Motor neuron (in vitro differentiated cells): ENCODE measurements around the gene LARP7. TPM values are rescaled to one million over a fixed set of nuclear protein-coding genes. Genes with fewer than 3 reads are reported as not detected.
"Not testable (repeated sequence)": the region's sequence is repeated elsewhere in the genome, so short reads cannot be mapped to it uniquely, and the experiment has no call there.

Experiments
- ATAC-seq, 8 experiments: fragments of 200-7000 bp; cut with Tn5 transposase; replicated peaks in 6 of 8; 2 replicates each; pipeline ENCODE4 v1.8.0; 2021; ENCODE audit warnings: mild to moderate bottlenecking in 8 of 8, moderate library complexity in 8 of 8
- H3K27ac ChIP-seq, 2 donors: fragments of 250-450 bp; sonication (Bioruptor Pico); 2 replicates each; pipeline ENCODE4 v1.9.0; 2021; ENCODE audit warnings: antibody characterized with exemption in 2 of 2, mild to moderate bottlenecking in 2 of 2, moderate library complexity in 1 of 2
- H3K4me1 ChIP-seq, 2 donors: fragments of 250-450 bp; sonication (Bioruptor Pico); replicated peaks in 1 of 2; 2 replicates each; pipeline ENCODE4 v1.6.1; 2021; ENCODE audit warnings: antibody characterized with exemption in 2 of 2, mild to moderate bottlenecking in 2 of 2, moderate library complexity in 1 of 2
- H3K4me3 ChIP-seq, 5 donors: fragments of 250-450 bp; sonication (Bioruptor Pico); 2 replicates each; pipeline ENCODE4 v1.9.0; 2021; ENCODE audit warnings: antibody characterized with exemption in 5 of 5, mild to moderate bottlenecking in 5 of 5, moderate library complexity in 4 of 5
- WGBS, 10 experiments: fragments of 450-650 bp; shearing (Covaris generic); methylation state at CpG; one replicate each; pipeline ENCODE4 v1.0.0; 2022; 5-methylcytosine and 5-hydroxymethylcytosine counted together
- in situ Hi-C, 9 experiments: fragments of 400-800 bp; cut with MboI; loops; one replicate each; pipeline ENCODE4 v1.15.0; 2021; ENCODE audit warnings: low sequenced_read_pairs in 9 of 9, low pct_unique_long_range_greater_than_20kb in 2 of 9; ENCODE audit not compliant: unreplicated experiment in 9 of 9
- total RNA-seq, 8 experiments: library from RNA; unstranded; fragments of 300-600 nt; gene quantifications; 2 replicates each; pipeline versions ENCODE4 v1.2.3 to v1.2.4, GENCODE V29; 2022

Gene LARP7
- total RNA-seq, 8 experiments from 2014 or later = 35.9 to 70.3 (median 50.7) TPM

GRCh38 chr4:112642526-112642925 is 5.6 kb downstream of the LARP7 start:
- in situ Hi-C loops = loop anchor here in 8 of 9 experiments (25.0 kb wide), 3 partner anchors 120 to 445 kb away; no protein-coding TSS in a partner anchor
- ATAC-seq = no peak
- Histone ChIP-seq H3K4me1 (peaks cover 7 to 8% of the 10 kb centered on the region in 2 donors), H3K27ac (no peak overlapping the region), H3K4me3 (no peak overlapping the region)
- 83 to 100% (median 100%) methylated on average over 1 to 2 of the region's 2 CpGs; no CpG with 5 or more reads in 6 of the 10 experiments for WGBS, 10 experiments

- ATAC-seq, H3K4me3 ChIP-seq, H3K27ac ChIP-seq: not testable (repeated sequence)
- H3K4me1 ChIP-seq = peaks cover 5 to 13% of the 10 kb centered on the region in 2 donors
- 58 to 96% (median 87%) methylated on average over 2 to 9 of the region's 10 CpGs for WGBS, 10 experiments
- in situ Hi-C loops = loop anchor here in 8 of 9 experiments (25.0 kb wide), 3 partner anchors 117 to 442 kb away; no protein-coding TSS in a partner anchor
Measured at GRCh38 chr4:112644595-112645535, 7.9 kb downstream of the LARP7 start.

- in situ Hi-C loops = loop anchor here in 8 of 9 experiments (25.0 kb wide), 3 partner anchors 117 to 442 kb away; no protein-coding TSS in a partner anchor
- Histone ChIP-seq H3K4me3 (no peak overlapping the region), H3K4me1 (peaks cover 5 to 15% of the 10 kb centered on the region in 2 donors), H3K27ac (no peak overlapping the region)
- 50 to 93% (median 70%) methylated on average over 2 to 6 of the region's 8 CpGs; no CpG with 5 or more reads in 1 of the 10 experiments for WGBS, 10 experiments
- no peak for ATAC-seq
Measured at GRCh38 chr4:112645541-112646329, 8.8 kb downstream of the LARP7 start.

GRCh38 chr4:112646632-112647537 is 9.9 kb downstream of the LARP7 start:
- H3K27ac ChIP-seq = no peak overlapping the region
- peaks cover 5 to 15% of the 10 kb centered on the region in 2 donors for H3K4me1 ChIP-seq
- no peak for ATAC-seq
- WGBS, 10 experiments = 30 to 84% (median 56%) methylated on average over 2 to 6 of the region's 6 CpGs
- H3K4me3 ChIP-seq = no peak overlapping the region
- in situ Hi-C loops = loop anchor here in 8 of 9 experiments (25.0 kb wide), 3 partner anchors 115 to 440 kb away; no protein-coding TSS in a partner anchor

GRCh38 chr4:112647785-112648184 is 10.8 kb downstream of the LARP7 start:
- 4 to 57% (median 31%) methylated on average over 1 to 3 of the region's 3 CpGs; no CpG with 5 or more reads in 2 of the 10 experiments for WGBS, 10 experiments
- in situ Hi-C loops = loop anchor here in 8 of 9 experiments (25.0 kb wide), 3 partner anchors 115 to 440 kb away; no protein-coding TSS in a partner anchor
- no peak overlapping the region for H3K27ac ChIP-seq
- peak in 3 of 8 experiments; percentile 22 to 76 (median 60) for ATAC-seq
- H3K4me3 ChIP-seq = no peak overlapping the region
- peaks cover 5 to 22% of the 10 kb centered on the region in 2 donors for H3K4me1 ChIP-seq

- WGBS, 10 experiments = 0 to 33% (median 7%) methylated on average over 1 to 3 of the region's 3 CpGs
- Histone ChIP-seq H3K27ac (peak overlapping the region in 1 of 2 donors; percentile 21), H3K4me1 (peaks cover 5 to 22% of the 10 kb centered on the region in 2 donors), H3K4me3 (no peak overlapping the region)
- in situ Hi-C loops = loop anchor here in 8 of 9 experiments (25.0 kb wide), 3 partner anchors 114 to 439 kb away; no protein-coding TSS in a partner anchor
- ATAC-seq = peak in 6 of 8 experiments; percentile 45 to 73 (median 58)
Measured at GRCh38 chr4:112648263-112649054, 11.5 kb downstream of the LARP7 start.

- whole genome bisulfite sequencing, 10 experiments = 0 to 43% (median 5%) methylated on average over 1 to 2 of the region's 2 CpGs; no CpG with 5 or more reads in 1 of the 10 experiments
- no peak overlapping the region for H3K27ac ChIP-seq
- peaks cover 5 to 22% of the 10 kb centered on the region in 2 donors for H3K4me1 ChIP-seq
- no peak overlapping the region for H3K4me3 ChIP-seq
- in situ Hi-C loops = loop anchor here in 8 of 9 experiments (25.0 kb wide), 3 partner anchors 113 to 438 kb away; no protein-coding TSS in a partner anchor
- no peak for ATAC-seq
Measured at GRCh38 chr4:112649055-112649408, 12.1 kb downstream of the LARP7 start.

GRCh38 chr4:112650332-112650731 is 13.4 kb downstream of the LARP7 start:
- WGBS, 10 experiments = 0 to 64% (median 22%) methylated on average over 1 to 4 of the region's 4 CpGs
- in situ Hi-C loops = no loop called here
- ATAC-seq = peak in 1 of 8 experiments; percentile 8
- Histone ChIP-seq H3K4me1 (peaks cover 5 to 22% of the 10 kb centered on the region in 2 donors), H3K4me3 (no peak overlapping the region), H3K27ac (no peak overlapping the region)

GRCh38 chr4:112651641-112652040 is 14.7 kb downstream of the LARP7 start:
- no peak overlapping the region for H3K27ac ChIP-seq
- in situ Hi-C loops = no loop called here
- no peak overlapping the region for H3K4me3 ChIP-seq
- H3K4me1 ChIP-seq = peaks cover 5 to 22% of the 10 kb centered on the region in 2 donors
- ATAC-seq = no peak

GRCh38 chr4:112652216-112652615 is 15.3 kb downstream of the LARP7 start:
- WGBS, 10 experiments = 0 to 25% (median 11%) methylated on average over 1 of the region's 1 CpG; no CpG with 5 or more reads in 2 of the 10 experiments
- peak in 1 of 8 experiments; percentile 6 for ATAC-seq
- in situ Hi-C loops = no loop called here
- Histone ChIP-seq H3K4me1 (peaks cover 5 to 22% of the 10 kb centered on the region in 2 donors), H3K4me3 (no peak overlapping the region), H3K27ac (no peak overlapping the region)

GRCh38 chr4:112655270-112655669 is 18.3 kb downstream of the LARP7 start:
- peaks cover 0 to 6% of the 10 kb centered on the region in 2 donors for H3K4me1 ChIP-seq
- no peak overlapping the region for H3K27ac ChIP-seq
- no peak for ATAC-seq
- no peak overlapping the region for H3K4me3 ChIP-seq
- in situ Hi-C loops = no loop called here
- 62 to 100% (median 90%) methylated on average over 3 to 5 of the region's 5 CpGs; no CpG with 5 or more reads in 2 of the 10 experiments for WGBS, 10 experiments
